LNCAP (cell line): ENCODE results near the gene SPATS2.

Experiments used
- CTCF ChIP-seq: fragments of 450-650 bp; IDR thresholded peaks from 2 replicates; pipeline ENCODE4 v1.5.1; 2017; ENCODE audit warnings: mild to moderate bottlenecking

The SPATS2 gene

GRCh38 chr12:49365542-49365941 lies 1.7 kb upstream of the SPATS2 start:
- no peak for TF ChIP-seq CTCF

- no peak for TF ChIP-seq CTCF
Measured at GRCh38 chr12:49366096-49366651, 1.1 kb upstream of the SPATS2 start.

GRCh38 chr12:49366652-49367380 lies 446 bp upstream of the SPATS2 start:
- TF ChIP-seq CTCF = no peak

DNA sequence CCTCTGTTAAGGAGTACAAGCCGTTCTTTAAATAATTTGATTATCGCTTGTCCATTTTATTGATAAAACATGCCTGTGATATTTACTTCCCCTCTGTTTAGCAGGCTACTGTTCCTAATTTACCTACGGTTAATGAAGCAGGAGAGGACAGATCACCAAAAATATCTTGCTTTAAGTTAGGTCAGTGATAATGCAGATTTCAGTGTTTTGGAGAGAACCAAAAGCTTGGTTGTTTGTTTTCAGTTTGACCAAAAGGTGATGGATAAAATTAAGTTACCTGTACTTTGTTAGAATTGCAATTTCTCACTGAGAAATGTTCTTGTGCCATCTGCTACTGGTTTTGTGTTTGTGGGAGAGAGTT lies 958 bp downstream of the SPATS2 start:
- TF ChIP-seq CTCF = no peak

- no peak; the same call in 1 of the 2 replicates for TF ChIP-seq CTCF
Measured at GRCh38 chr12:49369411-49370145, 2.3 kb downstream of the SPATS2 start.

DNA sequence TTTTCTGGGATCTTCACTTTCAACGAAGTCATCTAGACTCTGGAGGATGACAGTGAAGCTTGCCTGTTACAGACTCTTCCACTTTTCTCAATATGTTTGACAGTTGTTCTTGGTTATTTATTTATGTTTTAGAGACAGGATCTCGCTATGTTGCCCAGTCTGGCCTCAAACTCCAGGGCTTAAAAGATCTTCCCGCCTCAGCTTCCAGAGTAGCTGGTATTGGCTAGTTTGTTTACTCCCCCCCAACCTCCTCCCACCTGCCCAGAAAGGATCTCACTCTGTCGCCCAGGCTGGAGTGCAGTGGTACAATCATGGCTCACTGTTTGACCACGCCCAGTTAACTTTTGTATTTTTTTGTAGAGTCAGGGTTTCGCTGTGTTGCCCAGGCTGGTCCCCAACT lies 3.3 kb downstream of the SPATS2 start:
- no peak for TF ChIP-seq CTCF

DNA sequence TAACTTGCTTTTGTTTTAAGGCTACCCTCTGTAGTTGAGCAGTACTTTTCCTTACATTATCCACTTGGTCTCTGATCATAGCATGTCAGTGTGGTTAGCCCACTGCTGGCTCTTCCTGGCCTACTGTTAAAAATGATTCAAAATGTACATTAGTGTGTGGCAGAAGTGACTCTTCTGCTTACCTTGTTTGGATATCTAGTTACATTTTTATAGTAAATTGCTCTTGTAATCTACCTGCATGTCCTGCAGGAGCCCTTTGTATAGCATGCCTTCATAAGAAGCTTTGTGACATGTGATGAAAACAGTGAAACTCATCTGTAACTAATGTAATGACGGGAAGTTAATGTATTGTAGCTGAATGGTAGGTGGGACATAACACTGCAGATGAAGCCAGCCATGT lies 8.1 kb downstream of the SPATS2 start:
- no peak for TF ChIP-seq CTCF
